Measurements from ENCODE around the gene C6orf89. TPM values are rescaled to one million over a fixed set of nuclear protein-coding genes. Genes with fewer than 3 reads are reported as not detected.

Gene C6orf89
- polyA plus RNA-seq, 1 experiment = 59.7 TPM

- no peak for TF ChIP-seq CTCF (IDR thresholded peaks at IDR 0.05; ENCODE audit: low read depth, low read length)
- H3K27me3 ChIP-seq (ENCODE audit: control insufficient read depth, insufficient read depth, low read length) = peaks cover 11% of the 10 kb centered on the region
- POLR2A ChIA-PET = no interaction called here
Measured at GRCh38 chr6:36843170-36843569, 42.6 kb upstream of the C6orf89 start.

GRCh38 chr6:36844232-36845170 is 41.3 kb upstream of the C6orf89 start:
- Histone ChIP-seq H3K4me3 (ENCODE audit: low read depth, low read length) (no peak overlapping the region), H3K27me3 (ENCODE audit: control insufficient read depth, insufficient read depth, low read length) (no peaks in the 10 kb centered on the region), H3K27ac (ENCODE audit: low read depth, low read length) (no peak overlapping the region), H3K9me3 (ENCODE audit: control insufficient read depth, insufficient read depth, low read length) (no peaks in the 10 kb centered on the region; the same call in 1 of the 2 replicates)
- no peak for DNase-seq (ENCODE audit: low read depth, low spot score)
- CTCF ChIA-PET = interaction anchor here (1.6 to 1.8 kb wide), 2 partner anchors 8 to 79 kb away, joined by 5 to 10 read pairs; no protein-coding TSS in a partner anchor
- no peak for TF ChIP-seq CTCF (IDR thresholded peaks at IDR 0.05; ENCODE audit: low read depth, low read length)
- POLR2A ChIA-PET = no interaction called here

More at GRCh38 chr6:36843170-36843569, 42.6 kb upstream of the C6orf89 start:
- no peak overlapping the region for H3K27ac ChIP-seq (ENCODE audit: low read depth, low read length)
- DNase-seq (ENCODE audit: low read depth, low spot score) = no peak
- CTCF ChIA-PET = interaction anchor here (1.6 to 1.8 kb wide), 2 partner anchors 9 to 77 kb away, joined by 5 to 10 read pairs; no protein-coding TSS in a partner anchor
- no peaks in the 10 kb centered on the region; the same call in 1 of the 2 replicates for H3K9me3 ChIP-seq (ENCODE audit: control insufficient read depth, insufficient read depth, low read length)
- no peak overlapping the region for H3K4me3 ChIP-seq (ENCODE audit: low read depth, low read length)

- no peak overlapping the region for H3K4me3 ChIP-seq (ENCODE audit: low read depth, low read length)
- TF ChIP-seq CTCF (IDR thresholded peaks at IDR 0.05; ENCODE audit: low read depth, low read length) = no peak
- no peak overlapping the region for H3K27ac ChIP-seq (ENCODE audit: low read depth, low read length)
- DNase-seq (ENCODE audit: low read depth, low spot score) = no peak
- POLR2A ChIA-PET = no interaction called here
- no peaks in the 10 kb centered on the region for H3K27me3 ChIP-seq (ENCODE audit: control insufficient read depth, insufficient read depth, low read length)
- CTCF ChIA-PET = no interaction called here
- H3K9me3 ChIP-seq (ENCODE audit: control insufficient read depth, insufficient read depth, low read length) = peaks cover under 1% of the 10 kb centered on the region
Measured at GRCh38 chr6:36845233-36845632, 40.5 kb upstream of the C6orf89 start.

- TF ChIP-seq CTCF (IDR thresholded peaks at IDR 0.05; ENCODE audit: low read depth, low read length) = no peak
- no peaks in the 10 kb centered on the region for H3K27me3 ChIP-seq (ENCODE audit: control insufficient read depth, insufficient read depth, low read length)
- ChIA-PET POLR2A (no interaction called here), CTCF (interaction anchor here (1.0 to 2.3 kb wide), 3 partner anchors 78 to 232 kb away, joined by 4 to 7 read pairs (median 5); no protein-coding TSS in a partner anchor)
- peaks cover 8% of the 10 kb centered on the region for H3K9me3 ChIP-seq (ENCODE audit: control insufficient read depth, insufficient read depth, low read length)
- H3K4me3 ChIP-seq (ENCODE audit: low read depth, low read length) = no peak overlapping the region
- H3K27ac ChIP-seq (ENCODE audit: low read depth, low read length) = no peak overlapping the region
- no peak for DNase-seq (ENCODE audit: low read depth, low spot score)
Measured at GRCh38 chr6:36847152-36847551, 38.6 kb upstream of the C6orf89 start.

GRCh38 chr6:36847991-36848390 is 37.8 kb upstream of the C6orf89 start:
- TF ChIP-seq CTCF (IDR thresholded peaks at IDR 0.05; ENCODE audit: low read depth, low read length) = no peak
- ChIA-PET POLR2A (no interaction called here), CTCF (interaction anchor here (0.9 to 6.2 kb wide), 3 partner anchors 79 to 88 kb away, joined by 3 to 57 read pairs (median 7); no protein-coding TSS in a partner anchor)
- peaks cover 8% of the 10 kb centered on the region for H3K9me3 ChIP-seq (ENCODE audit: control insufficient read depth, insufficient read depth, low read length)
- H3K4me3 ChIP-seq (ENCODE audit: low read depth, low read length) = no peak overlapping the region
- no peak for DNase-seq (ENCODE audit: low read depth, low spot score)
- H3K27me3 ChIP-seq (ENCODE audit: control insufficient read depth, insufficient read depth, low read length) = no peaks in the 10 kb centered on the region
- H3K27ac ChIP-seq (ENCODE audit: low read depth, low read length) = no peak overlapping the region

Measured in AG04450 (cell line).